Stimulated activated memory B cell treated with anti-CD40 and anti-IgM and Interleukin-4, amounts not matched to agents 10 μg/mL and 1 μg/mL and 100 μg/mL, for 72 hours (primary cell): ENCODE measurements around the gene RSRC1.
"Not testable (repeated sequence)": the region's sequence is repeated elsewhere in the genome, so short reads cannot be mapped to it uniquely, and the experiment has no call there.

ENCODE experiments used
- ATAC-seq: fragments of 150-1000 bp; cut with Tn5 transposase; 2 replicates; pipeline ENCODE4 v1.10.0; 2021
- H3K27ac Mint-ChIP-seq: one replicate; pipeline ENCODE4 v1.8.0; 2022; ENCODE audit warnings: mild to moderate bottlenecking, mixed read lengths
- H3K27me3 Mint-ChIP-seq: one replicate; pipeline ENCODE4 v1.8.0; 2022; ENCODE audit warnings: mixed read lengths
- H3K36me3 Mint-ChIP-seq: one replicate; pipeline ENCODE4 v1.8.0; 2022; ENCODE audit warnings: mixed read lengths
- H3K4me1 Mint-ChIP-seq: one replicate; pipeline ENCODE4 v1.8.0; 2022; ENCODE audit warnings: mixed read lengths
- H3K4me3 Mint-ChIP-seq: one replicate; pipeline ENCODE4 v1.8.0; 2022; ENCODE audit warnings: mild to moderate bottlenecking, moderate library complexity, mixed read lengths
- H3K9me3 Mint-ChIP-seq: one replicate; pipeline ENCODE4 v1.8.0; 2022; ENCODE audit warnings: mixed read lengths

Gene RSRC1

GRCh38 chr3:158337110-158337509 lies 227.2 kb downstream of the RSRC1 start:
- H3K27ac Mint-ChIP-seq, result no peak overlapping the region

DNA sequence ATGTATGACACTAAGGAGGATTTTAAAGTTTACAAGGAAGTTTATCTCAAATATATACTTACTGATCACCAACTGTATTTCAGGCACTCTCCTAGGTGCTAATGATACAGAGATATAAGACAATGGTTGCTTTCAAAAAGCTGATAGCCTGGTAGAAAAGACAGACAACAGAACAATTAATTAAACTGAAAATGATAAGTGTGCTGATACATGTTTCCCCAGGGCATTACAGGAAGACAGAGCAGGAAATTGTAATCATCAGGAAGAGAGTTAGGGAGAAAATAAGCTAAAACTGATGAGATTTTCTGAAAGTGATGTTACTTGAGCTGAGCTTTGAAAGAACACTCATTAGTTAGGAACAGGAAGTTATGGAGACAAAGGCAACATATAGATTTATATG lies 229.7 kb downstream of the RSRC1 start:
- no peak for ATAC-seq
- Mint-ChIP-seq H3K4me1 (no peaks in the 10 kb centered on the region), H3K27ac (no peak overlapping the region), H3K36me3 (peaks cover 71% of the 10 kb centered on the region), H3K4me3 (no peak overlapping the region), H3K27me3 (no peaks in the 10 kb centered on the region), H3K9me3 (peaks cover 5% of the 10 kb centered on the region)

More at GRCh38 chr3:158337110-158337509, 227.2 kb downstream of the RSRC1 start:
- Mint-ChIP-seq H3K36me3 (peaks cover 61% of the 10 kb centered on the region), H3K27me3 (no peaks in the 10 kb centered on the region), H3K9me3 (peaks cover 5% of the 10 kb centered on the region), H3K4me3 (no peak overlapping the region), H3K4me1 (no peaks in the 10 kb centered on the region)
- no peak for ATAC-seq

DNA sequence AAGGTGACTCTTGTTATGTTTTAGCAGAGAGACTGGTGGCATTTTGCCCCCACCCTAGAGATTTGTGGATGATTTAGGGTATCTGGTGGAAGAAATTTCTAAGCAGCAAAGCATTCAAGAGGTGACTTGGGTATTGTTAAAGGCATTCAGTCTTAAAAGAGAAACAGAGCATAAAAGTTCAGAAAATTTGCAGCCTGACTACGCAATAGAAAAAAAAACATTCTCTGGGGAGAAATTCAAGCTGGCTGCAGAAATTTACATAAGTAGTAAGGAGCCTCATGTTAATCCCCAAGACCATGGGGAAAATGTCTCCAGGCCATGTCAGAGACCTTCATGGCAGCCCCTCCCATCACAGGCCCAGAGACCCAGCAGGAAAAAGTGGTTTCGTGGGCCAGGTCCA lies 231.1 kb downstream of the RSRC1 start:
- not testable (repeated sequence) for H3K4me1 Mint-ChIP-seq, ATAC-seq, H3K27me3 Mint-ChIP-seq, H3K27ac Mint-ChIP-seq, H3K9me3 Mint-ChIP-seq, H3K4me3 Mint-ChIP-seq
- H3K36me3 Mint-ChIP-seq, result peaks cover 66% of the 10 kb centered on the region

GRCh38 chr3:158347966-158348365 lies 238.1 kb downstream of the RSRC1 start:
- Mint-ChIP-seq H3K27ac (no peak overlapping the region), H3K4me1 (peaks cover 5% of the 10 kb centered on the region)

GRCh38 chr3:158350971-158351370 lies 241.1 kb downstream of the RSRC1 start:
- ATAC-seq, result no peak
- Mint-ChIP-seq H3K4me3 (no peak overlapping the region), H3K36me3 (peaks cover 9% of the 10 kb centered on the region), H3K4me1 (peaks cover 13% of the 10 kb centered on the region), H3K27me3 (no peaks in the 10 kb centered on the region), H3K27ac (no peak overlapping the region), H3K9me3 (no peaks in the 10 kb centered on the region)

More at GRCh38 chr3:158347966-158348365, 238.1 kb downstream of the RSRC1 start:
- H3K27me3 Mint-ChIP-seq, result no peaks in the 10 kb centered on the region
- ATAC-seq, result no peak
- no peak overlapping the region for H3K4me3 Mint-ChIP-seq
- H3K36me3 Mint-ChIP-seq, result peaks cover 24% of the 10 kb centered on the region
- no peaks in the 10 kb centered on the region for H3K9me3 Mint-ChIP-seq

- Mint-ChIP-seq H3K4me3 (no peak overlapping the region), H3K27ac (no peak overlapping the region), H3K9me3 (no peaks in the 10 kb centered on the region), H3K27me3 (no peaks in the 10 kb centered on the region), H3K4me1 (peaks cover 13% of the 10 kb centered on the region), H3K36me3 (peaks cover 6% of the 10 kb centered on the region)
- ATAC-seq, result no peak
Measured at GRCh38 chr3:158352551-158352950, 242.7 kb downstream of the RSRC1 start.

DNA sequence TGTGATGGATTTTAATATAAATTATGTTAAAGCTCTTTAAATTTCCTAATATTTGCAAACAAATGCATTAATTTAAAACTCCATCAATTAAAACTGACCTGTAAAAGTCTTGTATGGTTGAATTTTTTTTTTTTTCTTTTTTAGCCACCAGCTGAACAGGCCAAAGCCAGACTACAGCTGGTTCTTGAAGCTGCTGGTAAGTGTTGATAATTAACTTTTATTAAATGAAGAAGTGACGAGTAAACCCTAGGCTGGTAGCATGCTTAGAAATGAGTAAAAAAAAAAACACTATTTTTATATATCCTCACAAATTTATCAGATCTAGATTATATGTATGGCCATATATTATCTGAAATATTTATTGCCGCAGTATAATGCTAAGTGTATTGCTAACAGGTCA lies 244.8 kb downstream of the RSRC1 start:
- H3K27ac Mint-ChIP-seq, result no peak overlapping the region
- H3K4me1 Mint-ChIP-seq, result peaks cover 13% of the 10 kb centered on the region
- H3K4me3 Mint-ChIP-seq, result no peak overlapping the region
- H3K36me3 Mint-ChIP-seq, result peaks cover 23% of the 10 kb centered on the region
- no peaks in the 10 kb centered on the region for H3K9me3 Mint-ChIP-seq
- H3K27me3 Mint-ChIP-seq, result no peaks in the 10 kb centered on the region
- no peak for ATAC-seq

- no peak for ATAC-seq
- Mint-ChIP-seq H3K4me3 (no peak overlapping the region), H3K4me1 (peaks cover 13% of the 10 kb centered on the region), H3K27ac (no peak overlapping the region), H3K36me3 (peaks cover 25% of the 10 kb centered on the region), H3K27me3 (no peaks in the 10 kb centered on the region), H3K9me3 (peaks cover 2% of the 10 kb centered on the region)
Measured at GRCh38 chr3:158355623-158356588, 246.0 kb downstream of the RSRC1 start.

DNA sequence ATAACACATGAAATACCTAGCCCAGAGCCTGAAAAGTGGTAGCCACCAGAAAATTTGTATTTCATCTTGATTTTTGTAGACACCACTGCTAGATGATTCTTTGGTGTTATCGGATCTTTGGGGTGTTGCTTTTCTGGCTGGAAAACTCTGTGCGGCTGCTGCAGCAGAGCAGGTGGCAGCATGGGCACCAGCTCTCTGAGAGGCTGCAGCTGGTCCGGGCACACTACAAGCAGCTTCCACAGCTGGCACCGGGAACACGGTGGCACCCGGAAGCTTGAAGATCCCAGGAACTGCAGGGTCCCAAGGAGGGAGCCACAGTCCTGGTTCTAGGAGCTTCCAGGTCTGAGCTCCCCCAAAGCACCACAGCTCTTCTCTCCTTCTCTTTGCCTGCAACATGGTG lies 249.4 kb downstream of the RSRC1 start:
- Mint-ChIP-seq H3K27ac (no peak overlapping the region), H3K9me3 (peaks cover 2% of the 10 kb centered on the region), H3K4me1 (no peaks in the 10 kb centered on the region), H3K36me3 (peaks cover 35% of the 10 kb centered on the region), H3K4me3 (no peak overlapping the region), H3K27me3 (no peaks in the 10 kb centered on the region)
- no peak for ATAC-seq

DNA sequence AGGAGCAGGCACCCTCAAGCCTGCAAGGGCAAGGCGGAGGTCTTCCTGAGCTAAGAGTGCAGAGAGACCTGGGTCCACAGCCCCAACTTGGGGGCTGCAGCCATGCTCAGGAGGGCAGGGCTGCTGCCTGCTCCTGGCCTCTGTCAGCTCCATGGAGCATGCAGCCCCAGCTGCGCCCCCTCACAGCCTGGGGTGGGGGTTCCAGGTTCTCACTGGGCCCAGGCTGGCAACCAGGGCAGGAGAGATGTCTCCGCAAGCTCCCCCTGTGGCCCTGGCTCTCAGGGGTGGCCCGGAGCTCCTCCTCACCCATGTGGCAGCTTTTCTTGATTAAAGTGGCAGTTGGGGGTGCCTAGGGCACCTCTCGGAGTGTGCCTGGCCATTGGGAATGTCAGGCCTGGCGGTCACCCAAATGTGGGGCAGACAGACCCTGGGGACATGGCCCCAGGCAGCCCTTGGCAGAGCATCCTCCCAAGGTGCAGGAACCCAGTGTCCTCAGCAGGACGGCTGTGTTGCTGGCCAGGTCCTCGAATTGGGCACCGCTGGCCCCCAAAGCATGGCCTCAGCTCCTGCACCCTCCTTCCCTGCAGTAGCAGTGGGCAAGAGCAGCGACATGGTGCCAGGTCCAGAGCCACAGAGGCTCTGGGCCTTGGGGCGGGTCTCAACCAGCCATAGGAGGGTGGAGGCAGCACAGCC lies 251.0 kb downstream of the RSRC1 start:
- no peak overlapping the region for H3K4me3 Mint-ChIP-seq
- no peaks in the 10 kb centered on the region for H3K27me3 Mint-ChIP-seq
- peaks cover 2% of the 10 kb centered on the region for H3K9me3 Mint-ChIP-seq
- peaks cover 42% of the 10 kb centered on the region for H3K36me3 Mint-ChIP-seq
- H3K4me1 Mint-ChIP-seq, result no peaks in the 10 kb centered on the region
- no peak for ATAC-seq
- H3K27ac Mint-ChIP-seq, result no peak overlapping the region

- H3K4me1 Mint-ChIP-seq, result no peaks in the 10 kb centered on the region
- H3K36me3 Mint-ChIP-seq, result peaks cover 39% of the 10 kb centered on the region
- no peaks in the 10 kb centered on the region for H3K27me3 Mint-ChIP-seq
Measured at GRCh38 chr3:158368271-158368670, 258.4 kb downstream of the RSRC1 start.

DNA sequence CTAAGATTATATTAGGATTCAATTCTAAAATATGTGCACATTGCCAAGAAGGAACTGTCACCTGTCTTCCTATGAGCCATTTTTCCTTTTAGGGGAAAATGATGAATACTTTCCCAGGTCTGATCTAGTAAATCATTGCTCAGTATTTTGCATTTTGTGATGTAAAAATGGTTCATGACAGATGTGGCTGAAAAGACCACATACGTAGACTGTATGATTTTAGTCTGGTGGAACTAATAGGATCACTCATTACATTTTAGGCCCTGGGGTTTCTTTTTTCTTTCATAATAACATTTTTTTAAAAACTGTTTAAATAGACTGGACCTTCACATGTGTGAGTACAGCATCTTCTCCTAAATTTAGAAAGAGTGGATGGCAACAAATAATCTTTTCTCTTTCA lies 259.4 kb downstream of the RSRC1 start:
- Mint-ChIP-seq H3K27me3 (no peaks in the 10 kb centered on the region), H3K36me3 (peaks cover 35% of the 10 kb centered on the region), H3K4me1 (no peaks in the 10 kb centered on the region), H3K27ac (no peak overlapping the region), H3K4me3 (no peak overlapping the region), H3K9me3 (peaks cover 6% of the 10 kb centered on the region)
- ATAC-seq, result no peak

More at GRCh38 chr3:158368271-158368670, 258.4 kb downstream of the RSRC1 start:
- peaks cover 6% of the 10 kb centered on the region for H3K9me3 Mint-ChIP-seq
- no peak overlapping the region for H3K27ac Mint-ChIP-seq
- no peak for ATAC-seq
- no peak overlapping the region for H3K4me3 Mint-ChIP-seq

DNA sequence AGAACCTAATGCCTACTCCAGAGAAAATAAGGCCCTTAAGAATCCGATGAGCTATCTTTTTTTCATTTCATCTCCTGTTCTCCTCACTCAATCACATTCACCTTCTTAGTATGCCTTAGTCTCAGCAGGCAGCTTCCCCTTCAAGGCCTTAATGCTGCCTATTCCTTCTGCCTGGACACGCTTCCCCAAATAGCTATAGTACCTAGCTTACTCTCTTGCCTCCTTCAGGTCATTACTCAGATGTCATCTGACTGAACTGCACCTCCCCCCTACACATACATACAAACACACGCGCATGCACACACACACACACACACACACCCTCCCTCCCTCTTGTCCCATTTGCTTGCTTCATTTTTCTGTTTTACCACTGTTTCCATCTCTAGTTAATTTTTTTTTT lies 269.6 kb downstream of the RSRC1 start:
- Mint-ChIP-seq H3K27me3 (no peaks in the 10 kb centered on the region), H3K36me3 (peaks cover 38% of the 10 kb centered on the region), H3K4me3 (no peak overlapping the region), H3K4me1 (peaks cover 5% of the 10 kb centered on the region), H3K9me3 (no peaks in the 10 kb centered on the region), H3K27ac (no peak overlapping the region)
- no peak for ATAC-seq

- Mint-ChIP-seq H3K4me1 (peaks cover 5% of the 10 kb centered on the region), H3K27ac (no peak overlapping the region), H3K4me3 (no peak overlapping the region), H3K27me3 (no peaks in the 10 kb centered on the region), H3K36me3 (peaks cover 35% of the 10 kb centered on the region), H3K9me3 (no peaks in the 10 kb centered on the region)
- no peak for ATAC-seq
Measured at GRCh38 chr3:158381262-158381868, 271.5 kb downstream of the RSRC1 start.

DNA sequence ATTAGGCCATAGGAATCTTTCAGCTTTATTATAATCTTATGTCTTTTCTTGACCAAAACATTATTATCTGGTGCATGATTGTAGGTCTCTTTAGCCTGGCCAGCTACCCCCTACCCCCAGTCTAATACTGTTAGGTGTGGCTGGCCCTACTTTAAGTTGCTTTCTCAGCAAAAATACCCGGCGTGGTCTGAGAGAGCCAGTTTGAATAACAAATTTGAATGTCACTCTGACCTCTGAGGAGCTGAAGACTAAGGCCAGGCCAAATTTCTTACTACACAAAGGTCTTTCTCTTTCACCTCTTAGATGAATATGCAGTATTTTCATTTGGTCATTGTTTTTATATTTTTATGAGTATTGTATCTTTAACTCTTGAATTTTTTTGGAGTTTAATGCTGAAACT lies 272.6 kb downstream of the RSRC1 start:
- no peak overlapping the region for H3K27ac Mint-ChIP-seq
- no peaks in the 10 kb centered on the region for H3K27me3 Mint-ChIP-seq
- no peaks in the 10 kb centered on the region for H3K9me3 Mint-ChIP-seq
- peaks cover 5% of the 10 kb centered on the region for H3K4me1 Mint-ChIP-seq
- no peak overlapping the region for H3K4me3 Mint-ChIP-seq
- H3K36me3 Mint-ChIP-seq, result peaks cover 24% of the 10 kb centered on the region
- no peak for ATAC-seq
